Stomach (tissue), 9 donors: ENCODE results near the gene CTAGE9. TPM values are rescaled to one million over a fixed set of nuclear protein-coding genes. Genes with fewer than 3 reads are reported as not detected.

ENCODE experiments used
- DNase-seq, 2 donors: peaks; one replicate each; pipeline versions ENCODE4 v3.0.0 to v3.0.0-alpha.2; 2013 to 2019
- H3K27ac ChIP-seq, 5 donors: fragments of 200-600 bp in 4 of 5; sonication (generic) in 4 of 5; one replicate each; pipeline ENCODE4 v1.5.1; 2013 to 2019; ENCODE audit warnings: mild to moderate bottlenecking in 1 of 5, moderate library complexity in 1 of 5
- H3K27me3 ChIP-seq, 3 donors: fragments of 200-600 bp; sonication (generic); one replicate each; pipeline ENCODE4 v1.5.1; 2017 to 2019; ENCODE audit warnings: mixed run types in 1 of 3
- H3K36me3 ChIP-seq, 4 donors: fragments of 200-600 bp; sonication (generic); 1 replicate in 3 of 4; 2 replicates in 1 of 4; pipeline ENCODE4 v1.5.1; 2016 to 2019
- H3K4me1 ChIP-seq, 4 donors: fragments of 200-600 bp; sonication (generic); one replicate each; pipeline ENCODE4 v1.5.1; 2016 to 2019
- H3K4me3 ChIP-seq, 4 donors: fragments of 200-600 bp; sonication (generic) in 3 of 4; one replicate each; pipeline ENCODE4 v1.5.1; 2016 to 2019; ENCODE audit warnings: mild to moderate bottlenecking in 1 of 4
- H3K9me3 ChIP-seq, 4 donors: fragments of 200-600 bp; sonication (generic); one replicate each; pipeline ENCODE4 v1.5.1; 2016 to 2019
- EP300 ChIP-seq: sonication (generic); formaldehyde crosslinking; IDR thresholded peaks from one replicate; pipeline ENCODE4 v1.6.1; 2017; ENCODE audit warnings: antibody characterized with exemption
- POLR2A ChIP-seq, 4 donors: fragments of 450-650 bp; IDR thresholded peaks; one replicate each; pipeline ENCODE4 v1.6.1; 2016; ENCODE audit warnings: antibody characterized with exemption in 4 of 4, control low read depth in 2 of 4, mild to moderate bottlenecking in 1 of 4, moderate library complexity in 1 of 4
- POLR2AphosphoS5 ChIP-seq, 3 donors: sonication (generic); formaldehyde crosslinking; IDR thresholded peaks; one replicate each; pipeline ENCODE4 v1.6.1; 2016; ENCODE audit warnings: antibody characterized with exemption in 3 of 3
- WGBS, 5 donors: extraction: QIAGEN DNeasy Blood & Tissue Kit in 3 of 5; methylation state at CpG; one replicate each; pipeline versions ENCODE4 v1.1.5 to v1.1.7; 2013 to 2018; 5-methylcytosine and 5-hydroxymethylcytosine counted together
- intact Hi-C: fragments of 100-400 bp; cut with DNase I; formaldehyde crosslinking; loops from one replicate; pipeline ENCODE4 v1.15.1; 2023; ENCODE audit warnings: low total_unique reads
- polyA plus RNA-seq, 3 donors: library from polyadenylated mRNA; stranded (reverse); fragments of 200-250 nt; gene quantifications; one replicate each; pipeline ENCODE4 v1.2.3, GENCODE V29; 2013
- total RNA-seq, 5 donors: library from RNA; depleted of rRNA; stranded (reverse); fragments of >200 nt; gene quantifications; one replicate each; pipeline versions ENCODE4 v1.1.0 to v1.2.3, GENCODE V29; 2014 to 2016
- TF ChIP-seq, protein P1 (sequence below), 7 experiments: fragments of 450-650 bp in 4 of 7; fragments of 200-600 bp in 3 of 7; sonication (generic) in 3 of 7; IDR thresholded peaks; one replicate each; pipeline ENCODE4 v1.5.1; 2016 to 2019; ENCODE audit warnings: antibody characterized with exemption in 7 of 7, control low read depth in 2 of 7, mild to moderate bottlenecking in 1 of 7
- donor health status: healthy with polysubstance abuse.
- donor health status: Bipolar disorder and iron deficiency.
- donor health status: healthy.

Gene CTAGE9
- total and polyA plus RNA-seq, 8 donors, result 6.2 TPM; not detected in 7

- DNase-seq, result no peak
- TF ChIP-seq EP300 (no peak), POLR2AphosphoS5 (IDR thresholded peaks at IDR 0.05) (no peak), POLR2A (IDR thresholded peaks at IDR 0.05) (no peak)
- TF ChIP-seq, protein P1, sequence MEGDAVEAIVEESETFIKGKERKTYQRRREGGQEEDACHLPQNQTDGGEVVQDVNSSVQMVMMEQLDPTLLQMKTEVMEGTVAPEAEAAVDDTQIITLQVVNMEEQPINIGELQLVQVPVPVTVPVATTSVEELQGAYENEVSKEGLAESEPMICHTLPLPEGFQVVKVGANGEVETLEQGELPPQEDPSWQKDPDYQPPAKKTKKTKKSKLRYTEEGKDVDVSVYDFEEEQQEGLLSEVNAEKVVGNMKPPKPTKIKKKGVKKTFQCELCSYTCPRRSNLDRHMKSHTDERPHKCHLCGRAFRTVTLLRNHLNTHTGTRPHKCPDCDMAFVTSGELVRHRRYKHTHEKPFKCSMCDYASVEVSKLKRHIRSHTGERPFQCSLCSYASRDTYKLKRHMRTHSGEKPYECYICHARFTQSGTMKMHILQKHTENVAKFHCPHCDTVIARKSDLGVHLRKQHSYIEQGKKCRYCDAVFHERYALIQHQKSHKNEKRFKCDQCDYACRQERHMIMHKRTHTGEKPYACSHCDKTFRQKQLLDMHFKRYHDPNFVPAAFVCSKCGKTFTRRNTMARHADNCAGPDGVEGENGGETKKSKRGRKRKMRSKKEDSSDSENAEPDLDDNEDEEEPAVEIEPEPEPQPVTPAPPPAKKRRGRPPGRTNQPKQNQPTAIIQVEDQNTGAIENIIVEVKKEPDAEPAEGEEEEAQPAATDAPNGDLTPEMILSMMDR (IDR thresholded peaks at IDR 0.05), result no peak
- H3K4me1 ChIP-seq, result no peaks in the 10 kb centered on the region
- intact Hi-C loops, result no loop called here
- H3K27me3 ChIP-seq, result no peaks in the 10 kb centered on the region
- no peaks in the 10 kb centered on the region for H3K9me3 ChIP-seq
- H3K36me3 ChIP-seq, result no peaks in the 10 kb centered on the region
- no peak overlapping the region for H3K27ac ChIP-seq
- no peak overlapping the region for H3K4me3 ChIP-seq
- 88 to 98% (median 95%) methylated on average over 2 of the region's 2 CpGs for WGBS, 5 donors
Measured at GRCh38 chr6:131673184-131673583, 37.6 kb downstream of the CTAGE9 start.

- Histone ChIP-seq H3K4me1 (no peaks in the 10 kb centered on the region), H3K27ac (no peak overlapping the region), H3K4me3 (no peak overlapping the region), H3K27me3 (no peaks in the 10 kb centered on the region), H3K9me3 (no peaks in the 10 kb centered on the region), H3K36me3 (no peaks in the 10 kb centered on the region)
- WGBS, 5 donors, result 38 to 74% (median 64%) methylated on average over 1 of the region's 1 CpG
- TF ChIP-seq POLR2A (IDR thresholded peaks at IDR 0.05) (no peak), EP300 (no peak), POLR2AphosphoS5 (IDR thresholded peaks at IDR 0.05) (no peak)
- TF ChIP-seq, protein P1 (IDR thresholded peaks at IDR 0.05), result no peak
- DNase-seq, result peak in 1 of 2 donors; percentile 18
- intact Hi-C loops, result no loop called here
Measured at GRCh38 chr6:131669891-131670290, 40.9 kb downstream of the CTAGE9 start.

- intact Hi-C loops, result no loop called here
- no peak overlapping the region for H3K4me3 ChIP-seq
- no peaks in the 10 kb centered on the region for H3K36me3 ChIP-seq
- no peaks in the 10 kb centered on the region for H3K9me3 ChIP-seq
- no peak for DNase-seq
- H3K4me1 ChIP-seq, result no peaks in the 10 kb centered on the region
- no peaks in the 10 kb centered on the region for H3K27me3 ChIP-seq
- H3K27ac ChIP-seq, result no peak overlapping the region
- TF ChIP-seq POLR2A (IDR thresholded peaks at IDR 0.05) (no peak), POLR2AphosphoS5 (IDR thresholded peaks at IDR 0.05) (no peak), EP300 (no peak)
- TF ChIP-seq, protein P1 (IDR thresholded peaks at IDR 0.05), result no peak
- WGBS, 5 donors, result 92 to 95% (median 93%) methylated on average over 2 of the region's 2 CpGs
Measured at GRCh38 chr6:131663578-131664165, 47.1 kb downstream of the CTAGE9 start.

GRCh38 chr6:131660195-131660594 is 50.6 kb downstream of the CTAGE9 start:
- 48 to 72% (median 52%) methylated on average over 1 of the region's 1 CpG for WGBS, 5 donors
- Histone ChIP-seq H3K9me3 (no peaks in the 10 kb centered on the region), H3K4me3 (no peak overlapping the region), H3K36me3 (no peaks in the 10 kb centered on the region), H3K27ac (no peak overlapping the region), H3K4me1 (no peaks in the 10 kb centered on the region), H3K27me3 (no peaks in the 10 kb centered on the region)
- intact Hi-C loops, result no loop called here
- DNase-seq, result no peak
- TF ChIP-seq POLR2A (IDR thresholded peaks at IDR 0.05) (no peak), EP300 (no peak), POLR2AphosphoS5 (IDR thresholded peaks at IDR 0.05) (no peak)
- TF ChIP-seq, protein P1 (IDR thresholded peaks at IDR 0.05), result no peak

Other genes with a start within 250 kb of the CTAGE9 start
- 1 to 10 TPM in 1 of 5 donors, not detected in 4; 2.2 TPM for gene ARG1, start 137.8 kb downstream of the CTAGE9 start, total RNA-seq
- gene ARG1, start 137.8 kb downstream of the CTAGE9 start, polyA plus RNA-seq, result 1 to 10 TPM in 1 of 3 donors, under 1 TPM in 1, not detected in 1; 0.30 to 2.2 TPM
- 100 to 1,000 TPM in 1 of 5 donors, 10 to 100 TPM in 4; 12.1 to 107 (median 21.6) TPM for gene MED23, start 82.8 kb downstream of the CTAGE9 start, total RNA-seq
- gene MED23, start 82.8 kb downstream of the CTAGE9 start, polyA plus RNA-seq, result 10 to 100 TPM in 1 of 3 donors, 1 to 10 TPM in 2; 4.0 to 13.0 (median 6.6) TPM
- gene ENPP3, start 73.7 kb downstream of the CTAGE9 start, total RNA-seq, result 10 to 100 TPM in 1 of 5 donors, 1 to 10 TPM in 1, under 1 TPM in 1, not detected in 2; 0.45 to 13.0 (median 4.4) TPM
- gene ENPP3, start 73.7 kb downstream of the CTAGE9 start, polyA plus RNA-seq, result under 1 TPM; 0.31 to 0.76 (median 0.38) TPM
- 1 to 10 TPM in 2 of 5 donors, not detected in 3; 1.7 to 5.5 TPM for gene OR2A4, start 9.6 kb downstream of the CTAGE9 start, total RNA-seq
- gene OR2A4, start 9.6 kb downstream of the CTAGE9 start, polyA plus RNA-seq, result not detected
- 10 to 100 TPM in 4 of 5 donors, 1 to 10 TPM in 1; 2.9 to 42.0 (median 14.1) TPM for gene ENPP1, start 97.0 kb upstream of the CTAGE9 start, total RNA-seq
- gene ENPP1, start 97.0 kb upstream of the CTAGE9 start, polyA plus RNA-seq, result 1 to 10 TPM in 1 of 3 donors, under 1 TPM in 2; 0.31 to 2.8 (median 0.87) TPM
- gene CCN2, start 240.4 kb upstream of the CTAGE9 start, total RNA-seq, result 100 to 1,000 TPM in 3 of 5 donors, 10 to 100 TPM in 2; 89.3 to 317 (median 130) TPM
- 10 to 100 TPM; 38.5 to 45.4 (median 40.3) TPM for gene CCN2, start 240.4 kb upstream of the CTAGE9 start, polyA plus RNA-seq